SU-DHL-6 (cell line): ENCODE results near the gene CUZD1.

Source experiments
- CTCF ChIP-seq: fragments of 200-600 bp; sonication (generic); IDR thresholded peaks from one replicate; pipeline ENCODE4 v1.5.1; 2017; ENCODE audit warnings: antibody characterized with exemption, mild to moderate bottlenecking, low read length, moderate library complexity; ENCODE audit not compliant: insufficient read depth, poor library complexity, severe bottlenecking
- EZH2phosphoT487 ChIP-seq: fragments of 200-600 bp; sonication (generic), shearing (Covaris generic); conservative IDR thresholded peaks from 2 replicates; pipeline ENCODE4 v1.6.1; 2018; ENCODE audit warnings: mild to moderate bottlenecking, antibody characterized with exemption, low read length, moderate library complexity, mixed read lengths

GRCh38 chr10:122795924-122796323 is 49.7 kb downstream of the CUZD1 start:
- TF ChIP-seq CTCF (no peak), EZH2phosphoT487 (no peak)
